Limb (tissue), 2 donors: ENCODE data around the gene PCBP1.
"Not testable (repeated sequence)": the region's sequence is repeated elsewhere in the genome, so short reads cannot be mapped to it uniquely, and the experiment has no call there.

Experiments
- DNase-seq, 2 donors: peaks; one replicate each; pipeline ENCODE4 v3.0.0-alpha.2; 2016; ENCODE audit errors: extremely low spot score in 2 of 2

The PCBP1 gene

GRCh38 chr2:70098032-70098431 is 10.8 kb downstream of the PCBP1 start:
- DNase-seq: no peak

GRCh38 chr2:70099270-70099669 is 12.0 kb downstream of the PCBP1 start:
- DNase-seq: no peak

GRCh38 chr2:70101174-70101573 is 13.9 kb downstream of the PCBP1 start:
- no peak for DNase-seq

- not testable (repeated sequence) for DNase-seq
These were observed 14.4 kb downstream of the PCBP1 start for GRCh38 chr2:70101686-70102085.

- not testable (repeated sequence) for DNase-seq
These were observed 15.1 kb downstream of the PCBP1 start for GRCh38 chr2:70102323-70102905.

DNA sequence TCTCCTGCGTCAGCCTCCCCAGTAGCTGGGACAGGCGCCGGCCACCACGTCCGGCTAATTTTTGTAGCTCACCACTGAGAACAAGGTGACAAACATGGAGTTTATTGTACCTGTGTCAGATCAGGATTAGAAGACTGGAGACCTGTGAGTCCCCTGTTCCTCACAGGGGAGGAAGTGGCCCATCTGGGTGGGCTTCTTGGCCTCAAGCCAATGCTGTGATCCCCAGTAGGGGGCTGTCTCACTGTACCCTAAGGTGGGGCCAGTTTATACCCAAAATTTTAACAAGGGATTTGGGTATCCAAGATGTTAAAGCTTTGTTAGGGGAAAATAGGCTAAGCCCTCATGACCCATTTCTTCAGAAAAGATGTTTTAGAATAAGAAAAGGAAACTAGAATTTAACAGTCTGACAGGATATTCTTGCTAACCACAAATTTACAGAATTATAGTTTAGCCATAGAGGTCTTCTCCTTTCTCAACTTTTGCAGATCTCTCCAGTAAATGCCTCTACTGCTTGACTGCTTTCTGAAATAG is 16.3 kb downstream of the PCBP1 start:
- no peak for DNase-seq

- peak; percentile 86 to 88 for DNase-seq
These were observed 17.2 kb downstream of the PCBP1 start for GRCh38 chr2:70104231-70105111.

GRCh38 chr2:70106138-70106537 is 18.9 kb downstream of the PCBP1 start:
- DNase-seq: not testable (repeated sequence)

DNA sequence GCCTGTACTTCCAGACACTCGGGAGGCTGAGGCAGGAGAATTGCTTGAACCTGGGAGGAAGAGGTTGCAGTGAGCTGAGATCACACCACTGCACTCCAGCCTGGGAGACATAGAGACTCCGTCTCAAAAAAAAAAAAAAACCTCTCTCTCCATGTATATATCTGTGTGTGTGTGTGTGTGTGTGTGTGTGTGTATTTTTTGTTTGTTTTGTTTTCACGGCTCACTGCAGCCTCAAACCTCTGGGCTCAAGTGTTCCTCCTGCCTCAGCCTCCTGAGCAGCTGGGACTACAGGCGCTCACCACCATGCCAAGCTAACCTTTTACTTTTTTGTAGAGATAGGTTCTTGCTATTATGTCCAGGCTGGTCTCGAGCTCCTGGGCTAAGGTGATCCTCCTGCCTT is 23.1 kb downstream of the PCBP1 start:
- DNase-seq: not testable (repeated sequence)

DNA sequence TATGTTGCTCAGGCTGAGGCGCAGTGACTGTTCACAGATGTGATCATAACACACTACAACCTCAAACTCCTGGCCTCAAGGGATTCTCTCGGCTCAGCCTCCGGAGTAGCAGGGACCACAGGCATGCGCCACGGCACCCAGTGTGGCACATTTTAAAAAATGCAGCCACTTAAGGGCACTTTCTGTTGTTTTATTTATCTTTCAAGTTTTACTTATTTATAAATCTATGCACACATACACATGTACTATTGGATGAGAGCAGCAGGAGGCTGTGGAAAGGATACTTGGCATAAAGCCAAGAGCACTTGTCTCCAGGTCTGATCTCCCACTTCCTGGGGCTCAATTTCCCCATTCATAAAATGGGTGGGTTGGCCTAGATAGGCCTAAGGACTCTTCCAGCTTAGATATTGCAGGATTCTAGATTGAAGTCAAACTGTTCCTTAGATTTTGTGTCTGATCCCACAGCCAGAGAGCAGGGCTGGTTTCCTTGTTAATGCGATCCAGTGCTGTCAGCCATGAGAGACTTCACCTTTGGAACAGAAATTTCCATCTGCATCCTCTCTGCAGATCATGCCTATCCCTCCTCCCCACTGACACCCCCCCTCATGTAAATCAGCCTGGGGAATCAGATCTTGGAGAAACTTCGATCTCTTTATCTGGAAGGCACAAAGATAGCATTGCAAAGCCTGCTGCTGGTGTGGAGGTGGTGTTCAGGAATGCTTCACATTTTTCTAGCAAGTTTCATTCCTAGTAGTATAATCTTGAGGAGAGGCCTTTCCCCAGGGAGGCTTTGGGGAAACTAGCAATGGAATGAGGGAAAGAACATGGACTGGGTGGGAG is 24.7 kb downstream of the PCBP1 start:
- no peak for DNase-seq

- no peak for DNase-seq
These were observed 26.2 kb downstream of the PCBP1 start for GRCh38 chr2:70113359-70114070.

GRCh38 chr2:70115646-70116442 is 28.6 kb downstream of the PCBP1 start:
- no peak for DNase-seq

- DNase-seq: no peak
These were observed 29.8 kb downstream of the PCBP1 start for GRCh38 chr2:70116936-70117552.

DNA sequence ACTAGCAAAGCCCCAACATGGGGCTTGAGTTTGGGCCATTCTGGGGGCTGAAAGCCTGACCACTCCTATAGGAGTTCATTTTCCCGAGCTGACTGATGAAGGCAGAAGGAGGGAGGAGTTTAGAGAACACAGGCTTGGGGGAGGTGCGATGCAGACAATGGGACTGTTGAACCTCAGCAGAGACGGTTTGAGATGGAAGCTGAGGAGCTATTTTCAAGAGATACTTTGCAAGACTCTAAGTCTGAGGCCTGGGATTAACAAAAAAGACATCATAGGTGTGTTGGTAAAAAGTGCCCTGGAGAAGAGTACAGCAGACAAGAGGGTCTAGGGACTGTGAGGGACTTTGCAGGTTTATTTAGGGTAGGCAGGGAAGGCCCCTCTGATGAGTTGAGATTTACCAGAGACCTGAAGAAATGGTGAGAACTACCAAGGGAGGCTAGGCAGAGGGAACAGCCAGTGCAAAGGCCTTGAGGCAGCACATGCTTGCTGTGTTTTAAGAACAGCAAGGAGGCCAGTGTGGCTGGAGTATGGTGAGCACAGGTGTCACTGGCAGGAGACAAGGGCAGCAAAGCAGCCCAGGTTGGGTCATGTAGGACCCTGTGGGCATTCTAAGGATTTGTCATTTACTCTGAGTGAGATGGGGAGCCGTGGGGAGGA is 31.6 kb downstream of the PCBP1 start:
- no peak for DNase-seq

DNA sequence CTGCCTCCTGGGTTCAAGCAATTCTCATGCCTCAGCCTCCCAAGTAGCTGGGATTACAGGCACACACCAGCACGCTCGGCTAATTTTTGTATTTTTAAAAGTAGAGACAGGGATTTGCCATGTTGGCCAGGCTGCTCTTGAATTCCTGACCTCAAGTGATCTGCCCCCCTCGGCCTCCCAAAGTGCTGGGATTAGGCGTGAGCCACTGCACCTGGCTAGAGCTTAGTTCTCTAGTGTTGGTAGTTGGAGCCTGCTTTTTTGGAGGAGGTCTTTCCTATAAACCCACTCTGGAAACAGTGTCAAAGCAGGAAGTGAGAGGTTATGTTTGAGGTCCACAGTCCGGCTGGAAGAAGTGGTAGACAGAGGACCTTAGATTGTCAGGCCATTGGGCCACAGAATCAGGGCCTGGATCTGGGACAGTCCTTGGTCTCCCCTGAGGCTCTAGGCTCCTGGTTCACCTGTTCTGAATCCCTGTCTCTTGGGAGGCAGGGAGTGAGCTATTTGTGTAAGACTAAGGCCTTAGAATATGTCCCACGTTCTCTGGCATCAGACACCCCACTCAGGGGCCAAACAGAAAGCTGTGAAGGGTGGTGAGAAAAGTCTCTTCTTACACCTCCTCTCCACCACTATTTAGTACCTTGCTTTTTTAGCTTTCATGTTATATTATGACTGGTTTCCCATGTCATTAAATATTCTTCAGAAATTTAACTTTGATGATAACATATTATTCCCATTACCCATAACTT is 34.5 kb downstream of the PCBP1 start:
- no peak for DNase-seq

DNA sequence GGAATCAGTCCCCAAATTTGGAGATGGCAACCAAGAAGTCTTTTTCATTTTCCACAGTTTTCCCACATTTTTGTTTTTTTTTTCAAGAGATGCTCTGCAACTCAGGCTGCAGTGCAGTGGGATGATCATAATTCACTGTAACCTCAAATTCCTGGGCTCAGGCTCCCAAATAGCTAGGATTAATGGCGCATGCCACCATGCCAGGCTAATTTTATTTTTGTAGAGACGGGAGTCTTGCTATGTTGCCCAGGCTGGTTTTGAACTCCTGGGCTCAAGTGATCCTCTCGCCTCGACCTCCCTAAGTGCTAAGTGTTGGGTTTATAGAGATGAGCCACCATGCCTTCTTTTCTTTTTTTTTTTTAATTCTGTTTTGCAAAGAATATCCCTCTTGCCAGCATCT is 35.2 kb downstream of the PCBP1 start:
- no peak for DNase-seq

GRCh38 chr2:70123051-70123828 is 36.0 kb downstream of the PCBP1 start:
- peak; percentile 74 to 86 for DNase-seq

DNA sequence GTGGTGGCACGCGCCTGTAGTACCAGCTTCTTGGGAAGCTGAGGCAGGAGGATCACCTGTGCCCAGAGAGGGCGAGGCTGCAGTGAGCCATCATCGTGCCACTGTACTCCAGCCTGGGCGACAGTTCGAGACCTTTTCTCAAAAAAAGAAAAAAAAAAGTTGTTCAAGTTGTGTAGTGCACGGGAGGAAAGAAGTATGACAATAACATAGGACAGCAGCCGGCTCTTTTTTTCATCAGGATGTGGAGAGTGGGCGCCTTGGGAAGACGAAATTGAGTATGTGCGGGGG is 36.5 kb downstream of the PCBP1 start:
- DNase-seq: no peak
